NCI-H460 (cell line): ENCODE data around the gene CADM1. TPM values are rescaled to one million over a fixed set of nuclear protein-coding genes. Genes with fewer than 3 reads are reported as not detected.

Experiments used
- DNase-seq: peaks from one replicate; pipeline ENCODE4 v3.0.0-alpha.2; 2016; ENCODE audit warnings: low read depth; ENCODE audit errors: extremely low read depth
- total RNA-seq: library from RNA; depleted of rRNA; stranded (reverse); fragments of >200 nt; shearing (Covaris generic); gene quantifications from 2 replicates; pipeline ENCODE4 v1.2.3, GENCODE V29; 2014

Gene CADM1
- total RNA-seq, 1 experiment from 2014 or later, result 0.35 TPM

GRCh38 chr11:115452241-115452640, 52.0 kb downstream of the CADM1 start:
- no peak for DNase-seq

- DNase-seq, result no peak
Measured at GRCh38 chr11:115450519-115450918, 53.7 kb downstream of the CADM1 start.

- DNase-seq, result no peak
Measured at GRCh38 chr11:115447273-115447864, 56.8 kb downstream of the CADM1 start.

- no peak for DNase-seq
Measured at GRCh38 chr11:115446214-115446613, 58.0 kb downstream of the CADM1 start.

GRCh38 chr11:115444542-115444941, 59.7 kb downstream of the CADM1 start:
- no peak for DNase-seq

- DNase-seq, result no peak
Measured at GRCh38 chr11:115439969-115440540, 64.2 kb downstream of the CADM1 start.

- DNase-seq, result no peak
Measured at GRCh38 chr11:115439385-115439784, 64.8 kb downstream of the CADM1 start.

- DNase-seq, result no peak
Measured at GRCh38 chr11:115437902-115438575, 66.2 kb downstream of the CADM1 start.

- no peak for DNase-seq
Measured at GRCh38 chr11:115430345-115430744, 73.9 kb downstream of the CADM1 start.

- no peak for DNase-seq
Measured at GRCh38 chr11:115428306-115428705, 75.9 kb downstream of the CADM1 start.

- DNase-seq, result no peak
Measured at GRCh38 chr11:115425816-115426215, 78.4 kb downstream of the CADM1 start.

GRCh38 chr11:115425250-115425649, 79.0 kb downstream of the CADM1 start:
- no peak for DNase-seq

GRCh38 chr11:115423728-115424459, 80.3 kb downstream of the CADM1 start:
- no peak for DNase-seq

- no peak for DNase-seq
Measured at GRCh38 chr11:115421992-115422689, 82.1 kb downstream of the CADM1 start.

- DNase-seq, result no peak
Measured at GRCh38 chr11:115421352-115421991, 82.7 kb downstream of the CADM1 start.

GRCh38 chr11:115420505-115420904, 83.7 kb downstream of the CADM1 start:
- no peak for DNase-seq

GRCh38 chr11:115418626-115419025, 85.6 kb downstream of the CADM1 start:
- no peak for DNase-seq

GRCh38 chr11:115418081-115418480, 86.1 kb downstream of the CADM1 start:
- no peak for DNase-seq

GRCh38 chr11:115411120-115411519, 93.1 kb downstream of the CADM1 start:
- DNase-seq, result no peak

GRCh38 chr11:115409691-115410220, 94.5 kb downstream of the CADM1 start:
- DNase-seq, result no peak
